GM12874 (cell line): ENCODE results near the gene POMT2.

Experiments used
- CTCF ChIP-seq: IDR thresholded peaks from 2 replicates; pipeline ENCODE4 v1.5.1; 2011; ENCODE audit warnings: low read depth, mild to moderate bottlenecking, control low read depth, low read length, moderate library complexity; ENCODE audit not compliant: insufficient read depth

POMT2 gene

GRCh38 chr14:77245820-77246219 lies 74.9 kb downstream of the POMT2 start:
- peak; percentile 11; the same call in 1 of the 2 replicates for TF ChIP-seq CTCF

- TF ChIP-seq CTCF = no peak
These were observed 76.8 kb downstream of the POMT2 start for GRCh38 chr14:77243853-77244252.

GRCh38 chr14:77242752-77243151 lies 77.9 kb downstream of the POMT2 start:
- TF ChIP-seq CTCF = no peak

GRCh38 chr14:77241955-77242354 lies 78.7 kb downstream of the POMT2 start:
- TF ChIP-seq CTCF = no peak

- TF ChIP-seq CTCF = no peak
These were observed 80.3 kb downstream of the POMT2 start for GRCh38 chr14:77240336-77240915.

- no peak for TF ChIP-seq CTCF
These were observed 81.3 kb downstream of the POMT2 start for GRCh38 chr14:77239412-77239811.

- TF ChIP-seq CTCF = no peak
These were observed 81.7 kb downstream of the POMT2 start for GRCh38 chr14:77238996-77239395.

GRCh38 chr14:77238356-77238755 lies 82.3 kb downstream of the POMT2 start:
- no peak for TF ChIP-seq CTCF
